Large intestine (tissue), 3 donors: ENCODE results near the gene ZFAND3. TPM values are rescaled to one million over a fixed set of nuclear protein-coding genes. Genes with fewer than 3 reads are reported as not detected.

Source experiments
- DNase-seq, 2 donors: peaks; one replicate each; pipeline versions ENCODE4 v3.0.0 to v3.0.0-alpha.2; 2013
- H3K27ac ChIP-seq: one replicate; pipeline ENCODE4 v1.5.1; 2013; ENCODE audit warnings: low read length
- H3K27me3 ChIP-seq: 2 replicates; pipeline ENCODE4 v1.6.1; 2013; ENCODE audit warnings: low read length; ENCODE audit not compliant: control insufficient read depth, insufficient read depth
- H3K36me3 ChIP-seq: 2 replicates; pipeline ENCODE4 v1.6.1; 2013; ENCODE audit warnings: low read length; ENCODE audit not compliant: control insufficient read depth, insufficient read depth
- H3K4me1 ChIP-seq: one replicate; pipeline ENCODE4 v1.6.1; 2013; ENCODE audit warnings: low read length; ENCODE audit not compliant: control insufficient read depth, insufficient read depth
- H3K4me3 ChIP-seq: one replicate; pipeline ENCODE4 v1.5.1; 2013; ENCODE audit warnings: low read length
- H3K9me3 ChIP-seq: one replicate; pipeline ENCODE4 v1.6.1; 2013; ENCODE audit warnings: mild to moderate bottlenecking, low read depth, low read length, moderate library complexity; ENCODE audit not compliant: control insufficient read depth
- WGBS: methylation state at CpG from one replicate; pipeline ENCODE4 v1.1.5; 2013; ENCODE audit warnings: low lambda C conversion rate; ENCODE audit not compliant: insufficient coverage; 5-methylcytosine and 5-hydroxymethylcytosine counted together
- polyA plus RNA-seq: library from polyadenylated mRNA; unstranded; fragments of 120-200 nt; gene quantifications from one replicate; pipeline ENCODE4 v1.2.1, GENCODE V29; 2013

The ZFAND3 gene
- polyA plus RNA-seq, 1 donor: 82.3 TPM

- no CpG with 5 or more reads among the region's 3 CpGs for WGBS
- Histone ChIP-seq H3K36me3 (no peaks in the 10 kb centered on the region), H3K4me3 (no peak overlapping the region), H3K27ac (no peak overlapping the region), H3K9me3 (no peaks in the 10 kb centered on the region), H3K27me3 (no peaks in the 10 kb centered on the region), H3K4me1 (no peaks in the 10 kb centered on the region)
- DNase-seq: no peak
Measured at GRCh38 chr6:37809197-37809543, 10.4 kb upstream of the ZFAND3 start.

DNA sequence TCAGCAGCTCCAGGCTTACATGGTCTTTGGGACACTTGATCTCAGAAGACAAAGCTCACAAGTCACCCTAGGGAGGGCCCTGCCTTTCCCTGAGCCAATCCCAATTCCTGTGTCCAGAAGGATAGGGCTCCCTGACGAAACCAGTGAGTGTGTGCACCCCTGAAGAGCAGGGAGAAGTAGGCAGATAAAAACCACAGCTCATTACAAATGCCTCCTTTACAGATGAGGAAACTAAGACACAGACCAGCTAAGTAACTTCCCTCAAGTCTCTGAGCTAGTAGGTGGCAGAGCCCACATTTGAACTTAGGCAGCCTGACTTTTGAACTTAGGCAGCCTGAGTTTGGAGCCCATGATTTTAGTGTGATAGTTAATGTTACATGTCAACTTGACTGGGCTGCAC is 6.7 kb upstream of the ZFAND3 start:
- Histone ChIP-seq H3K9me3 (no peaks in the 10 kb centered on the region), H3K4me3 (no peak overlapping the region), H3K4me1 (no peaks in the 10 kb centered on the region), H3K36me3 (no peaks in the 10 kb centered on the region), H3K27me3 (no peaks in the 10 kb centered on the region), H3K27ac (no peak overlapping the region)
- DNase-seq: no peak
- no CpG with 5 or more reads among the region's 1 CpG for WGBS

GRCh38 chr6:37814374-37814773 is 5.2 kb upstream of the ZFAND3 start:
- Histone ChIP-seq H3K4me1 (no peaks in the 10 kb centered on the region), H3K36me3 (no peaks in the 10 kb centered on the region), H3K9me3 (no peaks in the 10 kb centered on the region), H3K27ac (no peak overlapping the region), H3K27me3 (no peaks in the 10 kb centered on the region), H3K4me3 (no peak overlapping the region)
- DNase-seq: no peak
- WGBS: 82% methylated on average over 2 of the region's 6 CpGs

DNA sequence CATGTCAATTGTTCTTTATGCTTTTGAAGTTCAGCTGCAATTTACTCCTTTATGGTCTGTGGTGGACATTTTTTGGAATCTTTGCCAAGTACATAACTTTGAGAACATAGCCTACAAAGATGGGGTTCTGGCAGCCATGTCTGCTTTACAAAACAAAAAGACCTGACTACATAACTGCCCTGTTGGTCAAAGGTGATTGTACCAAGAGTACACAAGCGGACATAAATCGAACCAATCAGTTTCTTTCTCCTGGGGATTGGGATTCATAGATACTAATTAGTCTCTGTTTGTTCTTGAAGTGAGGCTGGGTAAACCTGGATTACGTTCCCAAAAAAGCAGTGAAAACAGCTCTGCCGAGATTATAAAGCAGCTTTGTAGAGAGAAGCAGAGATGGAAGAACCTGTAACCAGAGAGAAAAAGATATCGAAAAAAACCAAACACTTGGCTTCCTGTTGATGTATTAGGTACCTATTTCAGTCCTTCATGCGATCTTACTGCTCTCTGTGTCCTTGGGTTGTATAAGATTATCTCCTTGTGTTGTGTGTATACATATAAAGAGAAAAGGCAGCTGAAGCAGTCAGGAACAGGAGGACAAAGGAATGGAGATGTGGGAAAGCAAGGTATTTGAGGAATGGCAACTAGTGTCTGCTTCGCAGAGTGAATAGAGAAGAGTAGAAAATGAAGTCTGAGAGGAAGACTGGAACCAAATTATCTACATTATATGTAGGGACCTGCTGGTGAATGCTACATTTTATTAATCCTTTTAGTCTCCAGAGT is 2.7 kb upstream of the ZFAND3 start:
- DNase-seq: no peak
- Histone ChIP-seq H3K36me3 (no peaks in the 10 kb centered on the region), H3K4me1 (peaks cover 5% of the 10 kb centered on the region), H3K4me3 (no peak overlapping the region), H3K27ac (no peak overlapping the region), H3K9me3 (no peaks in the 10 kb centered on the region), H3K27me3 (no peaks in the 10 kb centered on the region)
- WGBS: 63% methylated on average over 4 of the region's 7 CpGs

GRCh38 chr6:37818536-37819176 is 871 bp upstream of the ZFAND3 start:
- no peaks in the 10 kb centered on the region for H3K9me3 ChIP-seq
- H3K4me1 ChIP-seq: peaks cover 16% of the 10 kb centered on the region
- 0% methylated on average over 2 of the region's 27 CpGs for WGBS
- peak overlapping the region; percentile 90 for H3K4me3 ChIP-seq
- H3K36me3 ChIP-seq: no peaks in the 10 kb centered on the region
- H3K27ac ChIP-seq: peak overlapping the region; percentile 98
- DNase-seq: peak; percentile 97 to 98
- no peaks in the 10 kb centered on the region for H3K27me3 ChIP-seq

- H3K4me1 ChIP-seq: peaks cover 21% of the 10 kb centered on the region
- no peaks in the 10 kb centered on the region for H3K9me3 ChIP-seq
Measured at GRCh38 chr6:37819802-37820717, 533 bp downstream of the ZFAND3 start.

DNA sequence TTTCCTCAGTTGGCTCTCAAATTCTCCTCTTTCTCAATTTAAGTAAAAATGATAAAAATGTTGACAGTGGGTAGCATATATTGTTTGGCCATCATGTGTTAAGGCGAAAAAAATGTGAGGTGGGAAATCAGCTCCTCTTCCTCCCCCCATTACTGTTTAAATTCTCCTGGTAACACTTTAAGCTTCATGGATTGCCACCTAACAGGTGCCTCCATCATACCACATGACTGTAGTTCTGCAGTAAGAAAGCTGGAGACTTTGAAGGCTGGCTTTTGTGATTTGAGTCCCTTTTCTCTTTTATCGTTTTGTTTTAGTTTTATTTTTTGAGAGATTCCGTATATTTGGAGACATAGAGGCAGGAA is 1.2 kb downstream of the ZFAND3 start:
- Histone ChIP-seq H3K9me3 (no peaks in the 10 kb centered on the region), H3K27ac (peak overlapping the region; percentile 93), H3K27me3 (no peaks in the 10 kb centered on the region), H3K4me1 (peaks cover 21% of the 10 kb centered on the region), H3K4me3 (peak overlapping the region; percentile 90), H3K36me3 (no peaks in the 10 kb centered on the region)
- 20% methylated on average over 1 of the region's 3 CpGs for WGBS
- peak in 1 of 2 donors; percentile 62 for DNase-seq

More at GRCh38 chr6:37819802-37820717, 533 bp downstream of the ZFAND3 start:
- H3K4me3 ChIP-seq: peak overlapping the region; percentile 90
- no CpG with 5 or more reads among the region's 71 CpGs for WGBS
- no peaks in the 10 kb centered on the region for H3K36me3 ChIP-seq
- peak overlapping the region; percentile 98 for H3K27ac ChIP-seq
- no peaks in the 10 kb centered on the region for H3K27me3 ChIP-seq
- peak; percentile 36 to 79 for DNase-seq

DNA sequence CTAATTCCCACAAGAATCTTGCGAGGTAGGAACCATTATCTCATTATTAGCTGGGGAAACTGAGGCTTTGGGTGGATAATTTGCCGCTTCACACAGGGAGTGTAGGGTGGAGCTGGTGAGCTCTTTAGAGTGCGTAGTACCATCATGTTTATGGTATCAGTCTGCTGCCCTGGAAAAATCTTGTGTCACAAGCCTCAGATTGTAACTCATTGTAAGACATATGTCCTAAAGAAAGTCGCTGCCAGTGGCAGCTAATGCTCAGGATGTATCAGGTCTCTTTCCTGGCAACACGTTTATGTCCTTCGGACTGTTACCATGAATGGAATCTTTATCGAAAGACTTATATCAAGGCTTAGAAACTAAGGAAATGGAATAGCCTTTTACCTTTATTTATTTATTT is 1.9 kb downstream of the ZFAND3 start:
- Histone ChIP-seq H3K36me3 (no peaks in the 10 kb centered on the region), H3K27me3 (no peaks in the 10 kb centered on the region), H3K9me3 (no peaks in the 10 kb centered on the region), H3K4me3 (no peak overlapping the region), H3K27ac (peak overlapping the region; percentile 93), H3K4me1 (peaks cover 21% of the 10 kb centered on the region)
- WGBS: 61% methylated on average over 4 of the region's 7 CpGs
- DNase-seq: peak; percentile 33 to 60

- H3K4me3 ChIP-seq: peak overlapping the region; percentile 25
Measured at GRCh38 chr6:37822851-37823682, 3.5 kb downstream of the ZFAND3 start.

More at GRCh38 chr6:37822851-37823682, 3.5 kb downstream of the ZFAND3 start:
- Histone ChIP-seq H3K27ac (peak overlapping the region; percentile 93), H3K9me3 (no peaks in the 10 kb centered on the region), H3K36me3 (no peaks in the 10 kb centered on the region), H3K4me1 (peaks cover 22% of the 10 kb centered on the region), H3K27me3 (no peaks in the 10 kb centered on the region)
- WGBS: 0% methylated on average over 1 of the region's 12 CpGs
- DNase-seq: peak; percentile 96 to 99
